H1 (cell line): ENCODE results near the gene SYNPR. TPM values are rescaled to one million over a fixed set of nuclear protein-coding genes. Genes with fewer than 3 reads are reported as not detected.

Experiments used
- CTCF ChIA-PET: fragments of 300-600 bp; sonication (Branson Sonifier 250); formaldehyde crosslinking; loops from one replicate; lab custom pipeline; 2021; ENCODE audit not compliant: partially characterized antibody; lab: Charles Lee
- POLR2A ChIA-PET: fragments of 300-600 bp; sonication (Branson Sonifier 250); formaldehyde crosslinking; loops from one replicate; lab custom pipeline; 2021; ENCODE audit warnings: inconsistent platforms; ENCODE audit not compliant: partially characterized antibody; lab: Charles Lee
- DNase-seq, 2 experiments: peaks; one replicate each; pipeline versions ENCODE4 v3.0.0 to v3.0.0-alpha.2; 2010 to 2022; ENCODE audit warnings: low spot score in 2 of 2, low read depth in 1 of 2, mixed read lengths in 1 of 2
- FAIRE-seq: peaks from 2 replicates; lab custom pipeline; 2011; peaks lifted over from hg19 to GRCh38; lab: Jason Lieb, UNC
- H2AFZ ChIP-seq: 2 replicates; pipeline ENCODE4 v1.8.1; 2012; ENCODE audit warnings: low read length, inconsistent platforms
- H2AK5ac ChIP-seq: 2 replicates; pipeline ENCODE4 v1.6.1; 2013; ENCODE audit warnings: low read depth, low read length
- H2BK120ac ChIP-seq: replicated peaks from 2 replicates; pipeline ENCODE3; 2013; ENCODE audit warnings: low read depth, low read length, inconsistent platforms
- H2BK12ac ChIP-seq: 2 replicates; pipeline ENCODE4 v1.6.1; 2013; ENCODE audit warnings: low read depth, low read length
- H2BK15ac ChIP-seq: 2 replicates; pipeline ENCODE4 v1.6.1; 2013; ENCODE audit warnings: low read length
- H2BK20ac ChIP-seq: 2 replicates; pipeline ENCODE4 v1.6.1; 2013; ENCODE audit warnings: low read length
- H2BK5ac ChIP-seq: 2 replicates; pipeline ENCODE4 v1.6.1; 2013; ENCODE audit warnings: low read depth, low read length
- H3K14ac ChIP-seq: 2 replicates; pipeline ENCODE4 v1.6.1; 2013; ENCODE audit warnings: inconsistent platforms; ENCODE audit not compliant: insufficient read length
- H3K18ac ChIP-seq: 2 replicates; pipeline ENCODE4 v1.6.1; 2013; ENCODE audit warnings: low read length; ENCODE audit errors: extremely low read depth
- H3K23ac ChIP-seq: 2 replicates; pipeline ENCODE4 v1.6.1; 2013; ENCODE audit warnings: inconsistent platforms; ENCODE audit not compliant: insufficient read length
- H3K23me2 ChIP-seq: 2 replicates; pipeline ENCODE4 v1.6.1; 2013; ENCODE audit warnings: low read depth, low read length
- H3K27ac ChIP-seq: 2 replicates; pipeline ENCODE4 v1.6.1; 2011; ENCODE audit warnings: low read depth, low read length, inconsistent platforms
- H3K27me3 ChIP-seq, 4 experiments: replicated peaks in 1 of 4; 1 replicate in 1 of 4; 2 replicates in 3 of 4; pipeline versions ENCODE4 v1.6.1 to v1.8.1; 2011 to 2013; ENCODE audit warnings: low read length in 3 of 4, mild to moderate bottlenecking in 3 of 4, inconsistent platforms in 2 of 4, mixed read lengths in 2 of 4, moderate library complexity in 1 of 4; ENCODE audit not compliant: control insufficient read depth in 3 of 4, insufficient read depth in 3 of 4; ENCODE audit errors: extremely low read depth in 1 of 4
- H3K36me3 ChIP-seq, 4 experiments: 2 replicates each; pipeline versions ENCODE4 v1.6.1 to v1.8.1; 2011 to 2013; ENCODE audit warnings: mild to moderate bottlenecking in 4 of 4, low read length in 3 of 4, moderate library complexity in 2 of 4, control low read depth in 1 of 4, inconsistent platforms in 1 of 4; ENCODE audit not compliant: insufficient read depth in 4 of 4, control insufficient read depth in 2 of 4
- H3K4ac ChIP-seq: replicated peaks from 2 replicates; pipeline ENCODE3; 2013; ENCODE audit warnings: low read length, low read depth, mixed read lengths, inconsistent platforms; ENCODE audit not compliant: insufficient read length
- H3K4me1 ChIP-seq, 4 experiments: replicated peaks in 1 of 4; 1 replicate in 1 of 4; 2 replicates in 3 of 4; pipeline versions ENCODE4 v1.6.1 to v1.8.1; 2011 to 2013; ENCODE audit warnings: low read length in 3 of 4, inconsistent platforms in 2 of 4, mixed read lengths in 1 of 4; ENCODE audit not compliant: insufficient read depth in 4 of 4, control insufficient read depth in 3 of 4
- H3K4me2 ChIP-seq, 2 experiments: 2 replicates each; pipeline versions ENCODE4 v1.6.1 to v1.8.1; 2011 to 2013; ENCODE audit warnings: low read depth in 2 of 2, low read length in 2 of 2, control low read depth in 1 of 2, inconsistent platforms in 1 of 2, mild to moderate bottlenecking in 1 of 2; ENCODE audit not compliant: insufficient read depth in 1 of 2
- H3K4me3 ChIP-seq, 4 experiments: fragments of 200-600, 300-600 bp in 1 of 4; sonication (generic), shearing (Covaris generic), sonication (Bioruptor Twin) in 1 of 4; 2 replicates each; pipeline versions ENCODE4 v1.5.1 to v1.8.1; 2011 to 2016; ENCODE audit warnings: low read length in 4 of 4, low read depth in 3 of 4, control low read depth in 2 of 4, inconsistent platforms in 2 of 4, mild to moderate bottlenecking in 2 of 4, mixed read lengths in 1 of 4, moderate library complexity in 1 of 4; ENCODE audit not compliant: insufficient read depth in 2 of 4; ENCODE audit errors: extremely low read depth in 1 of 4
- H3K56ac ChIP-seq: replicated peaks from 2 replicates; pipeline ENCODE3; 2013; ENCODE audit warnings: low read depth, mild to moderate bottlenecking, mixed read lengths, low read length, inconsistent platforms; ENCODE audit not compliant: insufficient read length
- H3K79me1 ChIP-seq: 2 replicates; pipeline ENCODE4 v1.6.1; 2013; ENCODE audit warnings: low read depth, low read length, control low read depth
- H3K79me2 ChIP-seq, 2 experiments: 2 replicates each; pipeline versions ENCODE4 v1.6.1 to v1.8.1; 2012 to 2013; ENCODE audit warnings: low read length in 2 of 2, mild to moderate bottlenecking in 2 of 2, inconsistent platforms in 1 of 2; ENCODE audit not compliant: insufficient read depth in 2 of 2, control insufficient read depth in 1 of 2
- H3K9ac ChIP-seq, 4 experiments: replicated peaks in 1 of 4; 1 replicate in 1 of 4; 2 replicates in 3 of 4; pipeline versions ENCODE4 v1.6.1 to v1.8.1; 2011 to 2013; ENCODE audit warnings: low read depth in 3 of 4, low read length in 3 of 4, control low read depth in 2 of 4, mild to moderate bottlenecking in 2 of 4, moderate library complexity in 2 of 4, inconsistent platforms in 1 of 4; ENCODE audit errors: extremely low read depth in 1 of 4
- H3K9me3 ChIP-seq, 2 experiments: 2 replicates each; pipeline versions ENCODE4 v1.6.1 to v1.8.1; 2012 to 2013; ENCODE audit warnings: mild to moderate bottlenecking in 2 of 2, moderate library complexity in 2 of 2, control low read depth in 1 of 2, inconsistent platforms in 1 of 2, low read depth in 1 of 2, low read length in 1 of 2, mixed read lengths in 1 of 2; ENCODE audit not compliant: insufficient read depth in 2 of 2
- H4K20me1 ChIP-seq, 2 experiments: replicated peaks in 1 of 2; 2 replicates each; pipeline versions ENCODE3 to v1.8.1; 2011 to 2013; ENCODE audit warnings: inconsistent platforms in 2 of 2, low read length in 2 of 2, mild to moderate bottlenecking in 1 of 2; ENCODE audit not compliant: insufficient read depth in 2 of 2, control insufficient read depth in 1 of 2
- H4K5ac ChIP-seq: 2 replicates; pipeline ENCODE4 v1.6.1; 2013; ENCODE audit warnings: low read length, low read depth, mixed read lengths, inconsistent platforms; ENCODE audit not compliant: insufficient read length
- H4K8ac ChIP-seq: 2 replicates; pipeline ENCODE4 v1.8.0; 2013; ENCODE audit warnings: mild to moderate bottlenecking, moderate library complexity, low read length, inconsistent platforms; ENCODE audit not compliant: insufficient read depth; ENCODE audit errors: extremely low read depth
- H4K91ac ChIP-seq: replicated peaks from 2 replicates; pipeline ENCODE3; 2013; ENCODE audit warnings: low read length, mixed read lengths, inconsistent platforms; ENCODE audit not compliant: insufficient read length
- ATF2 ChIP-seq: IDR thresholded peaks from 2 replicates; pipeline ENCODE4 v1.6.1; 2012; ENCODE audit warnings: low read length, inconsistent platforms
- ATF3 ChIP-seq: IDR thresholded peaks from 2 replicates; pipeline ENCODE4 v1.6.1; 2011; ENCODE audit warnings: low read depth, mild to moderate bottlenecking, low read length; ENCODE audit not compliant: insufficient read depth
- CBX5 ChIP-seq: fragments of 300-800, 300-1000 bp; sonication (generic); IDR thresholded peaks from 2 replicates; pipeline ENCODE4 v1.7.1; 2016; ENCODE audit warnings: antibody characterized with exemption, low read length, low read depth
- CHD1 ChIP-seq: IDR thresholded peaks from 2 replicates; pipeline ENCODE4 v1.6.1; 2012; ENCODE audit warnings: low read depth, low read length, improper control_type of control experiment
- CTBP2 ChIP-seq: IDR thresholded peaks from 2 replicates; pipeline ENCODE4 v1.7.0; 2011; ENCODE audit warnings: borderline replicate concordance, mild to moderate bottlenecking, moderate library complexity, mixed read lengths, low read length; ENCODE audit not compliant: insufficient read depth, insufficient read length
- MAX ChIP-seq: IDR thresholded peaks from 2 replicates; pipeline ENCODE4 v1.6.1; 2012; ENCODE audit warnings: inconsistent platforms
- POU5F1 ChIP-seq: IDR thresholded peaks from 2 replicates; pipeline ENCODE4 v1.6.1; 2011; ENCODE audit warnings: low read depth, mild to moderate bottlenecking, low read length, moderate library complexity
- SAP30 ChIP-seq: fragments of 300-600 bp; sonication (generic); IDR thresholded peaks from 2 replicates; pipeline ENCODE4 v1.7.1; 2012; ENCODE audit warnings: low read length, moderate library complexity, mild to moderate bottlenecking, inconsistent platforms; ENCODE audit not compliant: insufficient read depth, insufficient replicate concordance
- SIRT6 ChIP-seq: IDR thresholded peaks from one replicate; pipeline ENCODE4 v1.7.1; 2012; ENCODE audit warnings: low read length, inconsistent platforms
- SIX5 ChIP-seq: IDR thresholded peaks from 2 replicates; pipeline ENCODE4 v1.6.1; 2011; ENCODE audit warnings: mild to moderate bottlenecking, low read depth, low read length
- SP2 ChIP-seq: IDR thresholded peaks from 2 replicates; pipeline ENCODE4 v1.6.1; 2012; ENCODE audit warnings: mild to moderate bottlenecking, low read length, inconsistent platforms
- WGBS, 2 experiments: shearing (Covaris generic) in 1 of 2; methylation state at CpG; one replicate each; pipeline versions ENCODE4 v1.1.6 to v1.1.7; 2013 to 2015; ENCODE audit warnings: low lambda C conversion rate in 2 of 2, mixed read lengths in 2 of 2, inconsistent platforms in 1 of 2, low coverage in 1 of 2, missing lambda C conversion rate in 1 of 2; ENCODE audit not compliant: insufficient replicate concordance in 2 of 2, insufficient coverage in 1 of 2, insufficient read length in 1 of 2; ENCODE audit errors: extremely low coverage in 1 of 2, missing lambda C conversion rate in 1 of 2; 5-methylcytosine and 5-hydroxymethylcytosine counted together
- polyA plus RNA-seq, 7 experiments: library from polyadenylated mRNA; depleted of rRNA in 3 of 7; stranded (reverse) in 5 of 7; unstranded in 2 of 7; fragments of >200 nt in 5 of 7; fragments of 200-250 nt in 2 of 7; gene quantifications; 1 replicate in 5 of 7; 2 replicates in 1 of 7; 4 replicates in 1 of 7; pipeline versions ENCODE4 v1.2.1 to v1.2.3, GENCODE V29; 2011 to 2013; ENCODE audit warnings: missing spikeins in 2 of 7, mixed read lengths in 2 of 7
- total RNA-seq: library from RNA; stranded (reverse); fragmentation: NEBNext Ultra II Directional; extraction: Animal tissue kit (Norgen Biotek cat#: 25700); gene quantifications from 2 replicates; pipeline ENCODE4 v1.2.1, GENCODE V29; 2021

SYNPR gene
- total and polyA plus RNA-seq, 2 of the 8 experiments (the other 6 are each of a cell fraction or from before 2014, with no cell fraction given): 0.39 to 0.99 TPM

GRCh38 chr3:63528325-63529000 is 250.4 kb downstream of the SYNPR start:
- Histone ChIP-seq H3K23ac (no peak overlapping the region), H4K8ac (no peak overlapping the region), H3K4me1 (peaks cover 2 to 11% (median 7%) of the 10 kb centered on the region in 4 experiments; a peak in 5 of 7 replicates), H4K5ac (no peak overlapping the region), H4K20me1 (no peaks in the 10 kb centered on the region), H3K4me2 (no peak overlapping the region), H4K91ac (no peak overlapping the region), H3K27me3 (no peaks in the 10 kb centered on the region), H3K18ac (no peak overlapping the region), H2AK5ac (no peak overlapping the region), H3K36me3 (no peaks in the 10 kb centered on the region), H3K4ac (no peak overlapping the region), H3K56ac (no peak overlapping the region), H3K14ac (no peak overlapping the region), H2BK120ac (no peak overlapping the region), H2BK12ac (no peak overlapping the region), H2BK20ac (no peak overlapping the region), H3K9me3 (no peaks in the 10 kb centered on the region), H3K4me3 (no peak overlapping the region), H2AFZ (no peak overlapping the region), H3K9ac (no peak overlapping the region), H3K27ac (no peak overlapping the region), H2BK15ac (no peak overlapping the region), H2BK5ac (no peak overlapping the region), H3K23me2 (no peaks in the 10 kb centered on the region; the same call in 1 of the 2 replicates), H3K79me1 (no peaks in the 10 kb centered on the region), H3K79me2 (no peaks in the 10 kb centered on the region)
- DNase-seq (no peak), FAIRE-seq (no peak)
- POLR2A ChIA-PET: no interaction called here
- WGBS, 2 experiments: 83% methylated on average over 4 of the region's 4 CpGs; no CpG with 5 or more reads in 1 of the 2 experiments
- CTCF ChIA-PET: no interaction called here
- TF ChIP-seq POU5F1 (no peak), CTBP2 (no peak), SP2 (no peak), CBX5 (no peak), CHD1 (no peak), SIX5 (no peak), ATF3 (no peak), SAP30 (no peak), MAX (no peak), SIRT6 (no peak), ATF2 (no peak)
